Osteocyte (in vitro differentiated cells): ENCODE results near the gene RAB10. TPM values are rescaled to one million over a fixed set of nuclear protein-coding genes. Genes with fewer than 3 reads are reported as not detected.

Experiments
- DNase-seq: peaks from one replicate; pipeline ENCODE4 v3.0.0; 2021; ENCODE audit warnings: mixed read lengths; ENCODE audit not compliant: unreplicated experiment; ENCODE audit errors: extremely low spot score
- H3K27ac Mint-ChIP-seq: one replicate; pipeline ENCODE4 v1.8.0; 2021; ENCODE audit warnings: mild to moderate bottlenecking, mixed read lengths; ENCODE audit not compliant: unreplicated experiment
- H3K27me3 Mint-ChIP-seq: one replicate; pipeline ENCODE4 v1.8.0; 2021; ENCODE audit warnings: mixed read lengths; ENCODE audit not compliant: unreplicated experiment
- H3K36me3 Mint-ChIP-seq: one replicate; pipeline ENCODE4 v1.8.0; 2021; ENCODE audit warnings: mixed read lengths; ENCODE audit not compliant: unreplicated experiment
- H3K4me1 Mint-ChIP-seq: one replicate; pipeline ENCODE4 v1.8.0; 2021; ENCODE audit warnings: mixed read lengths; ENCODE audit not compliant: unreplicated experiment
- H3K4me3 Mint-ChIP-seq: one replicate; pipeline ENCODE4 v1.8.0; 2021; ENCODE audit warnings: mild to moderate bottlenecking, moderate library complexity, mixed read lengths; ENCODE audit not compliant: unreplicated experiment
- H3K9me3 Mint-ChIP-seq: one replicate; pipeline ENCODE4 v1.8.0; 2021; ENCODE audit warnings: mixed read lengths; ENCODE audit not compliant: unreplicated experiment
- total RNA-seq: library from RNA; stranded (reverse); gene quantifications from 2 replicates; pipeline ENCODE4 v1.2.1, GENCODE V29; 2021
- TF ChIP-seq, protein P1 (sequence below): fragments of 200-600 bp; sonication (generic); IDR thresholded peaks from 2 replicates; pipeline ENCODE4 v1.5.0; 2021; ENCODE audit warnings: antibody characterized with exemption, mild to moderate bottlenecking, moderate library complexity

The RAB10 gene
- total RNA-seq, 1 donor from 2014 or later: 139 TPM

DNA sequence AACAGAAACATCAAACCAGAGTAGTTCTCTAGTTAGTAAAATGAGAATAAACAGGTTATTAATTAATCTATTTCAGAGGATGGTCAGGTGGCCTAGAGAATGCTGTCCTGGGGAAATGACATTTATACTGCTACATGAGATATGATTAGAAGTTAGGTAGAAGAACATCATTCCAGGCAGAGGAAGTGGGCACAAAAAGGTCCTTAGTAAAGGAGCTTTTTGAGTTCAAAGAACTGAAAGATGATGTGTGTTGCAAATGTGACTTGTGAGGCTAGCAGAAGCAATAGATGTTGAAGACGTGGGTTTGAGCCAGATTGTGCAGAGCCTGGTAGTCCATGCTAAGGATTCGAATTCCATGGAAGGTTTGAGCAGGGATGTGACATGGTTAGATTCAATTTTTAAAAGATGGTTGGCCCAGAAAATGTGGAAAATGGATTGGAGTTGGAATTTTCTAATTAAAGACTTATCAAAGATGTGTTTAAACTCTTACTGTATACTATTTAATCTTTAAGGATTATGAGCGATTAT is 34.2 kb downstream of the RAB10 start:
- Mint-ChIP-seq H3K4me3 (no peak overlapping the region), H3K4me1 (peaks cover 36% of the 10 kb centered on the region), H3K27ac (peak overlapping the region; percentile 85), H3K9me3 (no peaks in the 10 kb centered on the region), H3K36me3 (peaks cover 12% of the 10 kb centered on the region), H3K27me3 (no peaks in the 10 kb centered on the region)
- TF ChIP-seq, protein P1, sequence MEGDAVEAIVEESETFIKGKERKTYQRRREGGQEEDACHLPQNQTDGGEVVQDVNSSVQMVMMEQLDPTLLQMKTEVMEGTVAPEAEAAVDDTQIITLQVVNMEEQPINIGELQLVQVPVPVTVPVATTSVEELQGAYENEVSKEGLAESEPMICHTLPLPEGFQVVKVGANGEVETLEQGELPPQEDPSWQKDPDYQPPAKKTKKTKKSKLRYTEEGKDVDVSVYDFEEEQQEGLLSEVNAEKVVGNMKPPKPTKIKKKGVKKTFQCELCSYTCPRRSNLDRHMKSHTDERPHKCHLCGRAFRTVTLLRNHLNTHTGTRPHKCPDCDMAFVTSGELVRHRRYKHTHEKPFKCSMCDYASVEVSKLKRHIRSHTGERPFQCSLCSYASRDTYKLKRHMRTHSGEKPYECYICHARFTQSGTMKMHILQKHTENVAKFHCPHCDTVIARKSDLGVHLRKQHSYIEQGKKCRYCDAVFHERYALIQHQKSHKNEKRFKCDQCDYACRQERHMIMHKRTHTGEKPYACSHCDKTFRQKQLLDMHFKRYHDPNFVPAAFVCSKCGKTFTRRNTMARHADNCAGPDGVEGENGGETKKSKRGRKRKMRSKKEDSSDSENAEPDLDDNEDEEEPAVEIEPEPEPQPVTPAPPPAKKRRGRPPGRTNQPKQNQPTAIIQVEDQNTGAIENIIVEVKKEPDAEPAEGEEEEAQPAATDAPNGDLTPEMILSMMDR: no peak
- DNase-seq: no peak

DNA sequence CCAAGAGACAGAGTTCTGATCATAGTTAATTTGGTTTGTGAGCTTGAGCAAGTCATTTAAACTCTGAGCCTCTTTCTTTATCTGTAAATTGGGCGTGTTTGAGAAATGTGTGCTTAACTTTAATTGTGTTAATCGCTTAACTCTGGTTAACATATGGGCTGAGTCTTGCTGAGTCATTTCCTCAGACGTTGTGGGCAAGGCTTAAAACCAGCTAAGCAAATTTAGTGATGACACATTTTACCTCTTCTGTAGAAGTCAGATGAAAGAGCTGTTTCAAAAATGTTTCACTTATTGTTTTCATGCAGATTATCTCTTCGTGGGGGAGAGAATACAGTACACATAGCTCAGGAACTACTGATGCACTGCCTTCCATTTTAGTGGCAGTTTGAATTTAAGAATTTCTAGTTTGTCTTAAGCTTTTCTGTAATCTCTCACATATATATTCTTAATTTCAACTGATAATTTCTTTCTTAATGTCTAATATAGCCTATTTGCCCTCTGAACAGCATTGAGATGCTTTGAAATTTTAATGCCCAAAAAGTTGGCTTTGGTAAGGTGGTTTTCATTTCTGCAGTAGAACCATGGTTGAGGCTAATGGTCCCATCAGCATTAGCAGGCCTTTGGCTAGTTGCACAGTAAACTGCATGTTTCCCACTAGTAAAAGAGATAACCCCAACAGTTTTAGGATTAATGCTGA is 34.9 kb downstream of the RAB10 start:
- Mint-ChIP-seq H3K9me3 (no peaks in the 10 kb centered on the region), H3K4me1 (peaks cover 34% of the 10 kb centered on the region), H3K36me3 (peaks cover 9% of the 10 kb centered on the region), H3K4me3 (no peak overlapping the region), H3K27me3 (no peaks in the 10 kb centered on the region), H3K27ac (peak overlapping the region; percentile 85)
- DNase-seq: no peak
- TF ChIP-seq, protein P1: no peak

DNA sequence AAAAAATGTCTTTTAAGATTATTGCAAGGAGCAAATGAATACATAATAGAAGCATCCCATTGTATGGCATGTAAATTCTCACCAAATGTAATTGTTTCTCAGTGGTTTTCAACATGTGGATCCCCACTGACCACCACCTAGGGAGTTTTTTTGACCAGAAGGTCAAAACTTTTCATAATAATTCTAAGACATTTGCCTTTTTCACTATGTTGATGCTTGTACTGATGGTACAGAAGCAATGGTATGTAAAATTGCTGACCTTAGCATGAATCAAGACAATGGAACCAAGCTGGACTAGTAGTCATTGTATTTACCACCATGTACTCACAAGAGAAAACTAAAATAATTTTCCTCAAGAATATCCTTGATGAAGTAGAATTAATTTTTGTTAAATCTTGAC is 36.8 kb downstream of the RAB10 start:
- H3K4me1 Mint-ChIP-seq: peaks cover 37% of the 10 kb centered on the region
- H3K27me3 Mint-ChIP-seq: no peaks in the 10 kb centered on the region
- TF ChIP-seq, protein P1: no peak
- no peaks in the 10 kb centered on the region for H3K9me3 Mint-ChIP-seq
- H3K27ac Mint-ChIP-seq: no peak overlapping the region
- no peak overlapping the region for H3K4me3 Mint-ChIP-seq
- no peak for DNase-seq
- H3K36me3 Mint-ChIP-seq: peaks cover 9% of the 10 kb centered on the region

DNA sequence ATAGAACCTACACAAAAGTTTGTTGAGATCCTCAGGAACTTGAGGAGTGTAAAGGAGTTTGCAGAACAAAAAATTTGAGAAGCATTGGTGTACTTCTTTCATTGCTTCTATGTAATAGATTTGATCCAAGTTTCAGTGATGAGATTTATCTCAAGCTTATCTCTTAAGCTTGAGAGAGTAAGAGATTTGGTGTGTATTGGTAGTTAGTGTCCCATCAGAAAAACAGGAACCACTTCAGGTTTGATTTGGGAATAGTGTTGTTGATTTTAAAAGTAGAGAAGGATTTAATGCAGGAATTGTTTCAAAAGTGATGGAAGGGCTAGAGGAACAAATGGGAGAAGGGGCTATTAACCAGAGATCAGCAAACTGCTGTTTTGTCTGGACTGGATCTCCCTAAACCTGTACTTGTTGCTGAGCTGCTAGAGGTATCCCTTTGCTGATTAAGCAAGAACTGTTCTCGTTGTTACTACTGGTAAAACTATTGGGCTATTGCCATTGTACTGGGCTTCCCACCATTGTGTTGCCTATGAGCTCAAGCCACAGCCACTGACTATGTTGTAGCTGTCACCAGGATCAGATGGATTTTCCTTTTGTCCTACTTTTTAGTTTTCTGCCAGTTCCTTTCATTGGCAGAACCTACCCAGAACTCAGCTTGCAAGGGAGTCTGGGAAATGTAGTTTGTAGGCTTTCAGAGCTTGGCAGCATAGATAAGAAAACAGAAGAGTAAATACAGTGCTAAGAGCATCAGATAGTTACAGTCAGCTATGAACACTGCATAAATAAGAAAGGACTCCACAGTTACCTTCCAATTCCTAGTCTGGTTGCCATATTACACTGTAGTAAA is 39.3 kb downstream of the RAB10 start:
- Mint-ChIP-seq H3K4me1 (peaks cover 26% of the 10 kb centered on the region), H3K9me3 (no peaks in the 10 kb centered on the region), H3K27ac (no peak overlapping the region), H3K36me3 (no peaks in the 10 kb centered on the region), H3K4me3 (no peak overlapping the region), H3K27me3 (no peaks in the 10 kb centered on the region)
- no peak for DNase-seq
- TF ChIP-seq, protein P1: no peak

DNA sequence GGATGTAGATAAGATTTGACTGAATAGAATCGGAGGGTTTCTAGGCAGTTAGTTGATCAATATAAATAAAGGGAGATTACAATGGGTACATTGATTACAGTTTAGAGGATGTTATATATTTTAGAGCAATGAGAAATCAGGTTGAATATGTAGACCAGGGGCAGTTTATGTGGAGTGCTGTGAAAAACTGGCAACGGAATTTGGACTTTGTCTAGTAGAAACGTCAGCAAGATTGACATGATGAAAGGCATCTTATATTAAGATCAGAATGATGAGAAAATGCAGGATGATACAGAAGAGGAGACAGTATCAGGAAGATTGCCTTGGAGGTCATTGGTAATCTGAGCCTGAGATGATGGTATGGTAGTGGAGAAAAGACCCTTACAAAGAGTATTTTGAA is 39.9 kb downstream of the RAB10 start:
- no peak overlapping the region for H3K4me3 Mint-ChIP-seq
- no peak overlapping the region for H3K27ac Mint-ChIP-seq
- no peaks in the 10 kb centered on the region for H3K27me3 Mint-ChIP-seq
- TF ChIP-seq, protein P1: no peak
- H3K4me1 Mint-ChIP-seq: peaks cover 22% of the 10 kb centered on the region
- H3K36me3 Mint-ChIP-seq: peaks cover 4% of the 10 kb centered on the region
- DNase-seq: no peak
- H3K9me3 Mint-ChIP-seq: no peaks in the 10 kb centered on the region
